SK-N-SH treated with all-trans-retinoic acid at 6 μM for 48 hours (cell line): ENCODE data around the gene HSFX1.

Experiments used
- ATAC-seq: fragments of 200-7000 bp; cut with Tn5 transposase; 3 replicates; pipeline ENCODE4 v1.9.1; 2020; ENCODE audit warnings: mild to moderate bottlenecking, moderate library complexity
- ESRRG ChIP-seq: fragments of 250-450 bp; sonication (Bioruptor Pico); IDR thresholded peaks from 2 replicates; pipeline ENCODE4 v1.6.1; 2021; ENCODE audit warnings: mild to moderate bottlenecking
- RARB ChIP-seq: fragments of 250-450 bp; sonication (Bioruptor Pico); IDR thresholded peaks from 2 replicates; pipeline ENCODE4 v1.8.0; 2021; ENCODE audit warnings: mild to moderate bottlenecking, moderate library complexity
- SNAI2 ChIP-seq: fragments of 250-450 bp; sonication (Bioruptor Pico); IDR thresholded peaks from 2 replicates; pipeline ENCODE4 v1.5.0; 2020; ENCODE audit warnings: mild to moderate bottlenecking, moderate library complexity
- TCF4 ChIP-seq: fragments of 250-450 bp; sonication (Bioruptor Pico); IDR thresholded peaks from 2 replicates; pipeline ENCODE4 v1.8.0; 2021; ENCODE audit warnings: mild to moderate bottlenecking, moderate library complexity, borderline replicate concordance
- ZNF70 ChIP-seq: fragments of 450-650 bp; formaldehyde crosslinking; IDR thresholded peaks from 2 replicates; pipeline ENCODE4 v1.5.0; 2020; ENCODE audit warnings: mild to moderate bottlenecking, moderate library complexity
- TF ChIP-seq, protein P1 (sequence below): fragments of 250-450 bp; sonication (Bioruptor Pico); IDR thresholded peaks from 2 replicates; pipeline ENCODE4 v1.8.0; 2021; ENCODE audit warnings: low read depth, mild to moderate bottlenecking, moderate library complexity, borderline replicate concordance
- TF ChIP-seq, protein P2 (sequence below): fragments of 250-450 bp; sonication (Bioruptor Pico); IDR thresholded peaks from 2 replicates; pipeline ENCODE4 v1.8.0; 2020; ENCODE audit warnings: mild to moderate bottlenecking, moderate library complexity, borderline replicate concordance

Gene HSFX1

GRCh38 chrX:149825424-149825823, 51.6 kb downstream of the HSFX1 start:
- TF ChIP-seq, protein P1, sequence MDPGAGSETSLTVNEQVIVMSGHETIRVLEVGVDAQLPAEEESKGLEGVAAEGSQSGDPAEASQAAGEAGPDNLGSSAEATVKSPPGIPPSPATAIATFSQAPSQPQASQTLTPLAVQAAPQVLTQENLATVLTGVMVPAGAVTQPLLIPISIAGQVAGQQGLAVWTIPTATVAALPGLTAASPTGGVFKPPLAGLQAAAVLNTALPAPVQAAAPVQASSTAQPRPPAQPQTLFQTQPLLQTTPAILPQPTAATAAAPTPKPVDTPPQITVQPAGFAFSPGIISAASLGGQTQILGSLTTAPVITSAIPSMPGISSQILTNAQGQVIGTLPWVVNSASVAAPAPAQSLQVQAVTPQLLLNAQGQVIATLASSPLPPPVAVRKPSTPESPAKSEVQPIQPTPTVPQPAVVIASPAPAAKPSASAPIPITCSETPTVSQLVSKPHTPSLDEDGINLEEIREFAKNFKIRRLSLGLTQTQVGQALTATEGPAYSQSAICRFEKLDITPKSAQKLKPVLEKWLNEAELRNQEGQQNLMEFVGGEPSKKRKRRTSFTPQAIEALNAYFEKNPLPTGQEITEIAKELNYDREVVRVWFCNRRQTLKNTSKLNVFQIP = no peak
- TF ChIP-seq TCF4 (no peak), SNAI2 (no peak), ZNF70 (CRISPR knock-in tag) (no peak), ESRRG (CRISPR knock-in tag) (no peak), RARB (CRISPR knock-in tag) (no peak)
- TF ChIP-seq, protein P2, sequence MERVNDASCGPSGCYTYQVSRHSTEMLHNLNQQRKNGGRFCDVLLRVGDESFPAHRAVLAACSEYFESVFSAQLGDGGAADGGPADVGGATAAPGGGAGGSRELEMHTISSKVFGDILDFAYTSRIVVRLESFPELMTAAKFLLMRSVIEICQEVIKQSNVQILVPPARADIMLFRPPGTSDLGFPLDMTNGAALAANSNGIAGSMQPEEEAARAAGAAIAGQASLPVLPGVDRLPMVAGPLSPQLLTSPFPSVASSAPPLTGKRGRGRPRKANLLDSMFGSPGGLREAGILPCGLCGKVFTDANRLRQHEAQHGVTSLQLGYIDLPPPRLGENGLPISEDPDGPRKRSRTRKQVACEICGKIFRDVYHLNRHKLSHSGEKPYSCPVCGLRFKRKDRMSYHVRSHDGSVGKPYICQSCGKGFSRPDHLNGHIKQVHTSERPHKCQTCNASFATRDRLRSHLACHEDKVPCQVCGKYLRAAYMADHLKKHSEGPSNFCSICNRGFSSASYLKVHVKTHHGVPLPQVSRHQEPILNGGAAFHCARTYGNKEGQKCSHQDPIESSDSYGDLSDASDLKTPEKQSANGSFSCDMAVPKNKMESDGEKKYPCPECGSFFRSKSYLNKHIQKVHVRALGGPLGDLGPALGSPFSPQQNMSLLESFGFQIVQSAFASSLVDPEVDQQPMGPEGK (CRISPR knock-in tag) = no peak
- ATAC-seq = no peak
